HepG2 (cell line): ENCODE data around the gene SLC22A5. TPM values are rescaled to one million over a fixed set of nuclear protein-coding genes. Genes with fewer than 3 reads are reported as not detected.

Source experiments
- ATAC-seq: fragments of 200-7000 bp; cut with Tn5 transposase; 3 replicates; pipeline ENCODE4 v1.9.1; 2020; ENCODE audit warnings: mild to moderate bottlenecking, moderate library complexity
- BruUV-seq: library from RNA; stranded (reverse); fragments of 400-500 nt; replicated peaks from 2 replicates; lab custom pipeline; 2021; lab: Mats Ljungman, UMichigan
- CTCF ChIA-PET: fragments of 300-600 bp; formaldehyde crosslinking; extraction: SDS; loops from one replicate; lab custom pipeline; 2021; ENCODE audit warnings: low total read pairs, inconsistent platforms, low intra/inter-chr PET ratio; lab: Yijun Ruan, JAX
- POLR2A ChIA-PET: fragments of 350-600 bp; sonication (Branson Sonifier 250); formaldehyde crosslinking; loops from one replicate; lab custom pipeline; 2020; ENCODE audit warnings: antibody characterized with exemption, inconsistent platforms; lab: Yijun Ruan, JAX
- DNase-seq: peaks from one replicate; pipeline ENCODE4 v3.0.0-alpha.2; 2015; ENCODE audit warnings: low spot score
- FAIRE-seq: peaks from 3 replicates; lab custom pipeline; 2011; peaks lifted over from hg19 to GRCh38; lab: Jason Lieb, UNC
- H2AFZ ChIP-seq: one replicate; pipeline ENCODE4 v1.6.1; 2011; ENCODE audit warnings: low read length, inconsistent platforms
- H3K27ac ChIP-seq: fragments of 300-600 bp; 3 replicates; pipeline ENCODE4 v1.8.0; 2011; ENCODE audit warnings: mixed run types, mild to moderate bottlenecking, mixed read lengths, low read length, inconsistent platforms; ENCODE audit not compliant: insufficient read depth; ENCODE audit errors: extremely low read length
- H3K27me3 ChIP-seq, 2 experiments: fragments of 200-600 bp in 1 of 2; 2 replicates in 1 of 2; 3 replicates in 1 of 2; pipeline versions ENCODE4 v1.6.0 to v1.8.0; 2011; ENCODE audit warnings: low read length in 2 of 2, mild to moderate bottlenecking in 2 of 2, moderate library complexity in 2 of 2, inconsistent platforms in 1 of 2; ENCODE audit not compliant: insufficient read depth in 2 of 2, control insufficient read depth in 1 of 2
- H3K36me3 ChIP-seq, 2 experiments: fragments of 200-600 bp in 1 of 2; replicated peaks in 1 of 2; 2 replicates in 1 of 2; 3 replicates in 1 of 2; pipeline versions ENCODE4 v1.5.1 to v1.8.0; 2011; ENCODE audit warnings: low read length in 2 of 2, inconsistent platforms in 1 of 2; ENCODE audit not compliant: insufficient read depth in 2 of 2, control insufficient read depth in 1 of 2
- H3K4me1 ChIP-seq: 2 replicates; pipeline ENCODE4 v1.5.1; 2012; ENCODE audit warnings: low read length, inconsistent platforms; ENCODE audit not compliant: insufficient read depth
- H3K4me2 ChIP-seq: 2 replicates; pipeline ENCODE4 v1.6.0; 2011; ENCODE audit warnings: low read depth, low read length, inconsistent platforms
- H3K4me3 ChIP-seq, 3 experiments: fragments of 200-600 bp in 1 of 3; sonication (generic), shearing (Covaris generic) in 1 of 3; replicated peaks in 1 of 3; 2 replicates each; pipeline ENCODE4 v1.5.1; 2011 to 2016; ENCODE audit warnings: low read length in 3 of 3, inconsistent platforms in 2 of 3, low read depth in 2 of 3, mild to moderate bottlenecking in 2 of 3, control low read depth in 1 of 3, mixed read lengths in 1 of 3; ENCODE audit not compliant: insufficient read depth in 1 of 3
- H3K79me2 ChIP-seq: one replicate; pipeline ENCODE4 v1.6.1; 2011; ENCODE audit warnings: low read length, inconsistent platforms; ENCODE audit not compliant: insufficient read depth
- H3K9ac ChIP-seq: 2 replicates; pipeline ENCODE4 v1.6.0; 2011; ENCODE audit warnings: mild to moderate bottlenecking, low read depth, low read length, inconsistent platforms; ENCODE audit not compliant: insufficient read depth
- H3K9me3 ChIP-seq: 2 replicates; pipeline ENCODE4 v1.5.1; 2012; ENCODE audit warnings: mild to moderate bottlenecking, low read length
- H4K20me1 ChIP-seq: 2 replicates; pipeline ENCODE4 v1.6.0; 2011; ENCODE audit warnings: inconsistent platforms, mild to moderate bottlenecking, low read length, moderate library complexity; ENCODE audit not compliant: insufficient read depth
- ZFY ChIP-seq: sonication (generic); formaldehyde crosslinking; IDR thresholded peaks from 2 replicates; pipeline ENCODE4 v1.4.0; 2020; ENCODE audit warnings: missing genetic modification reagents
- ZNF260 ChIP-seq: sonication (generic); formaldehyde crosslinking; IDR thresholded peaks from 2 replicates; pipeline ENCODE4 v1.4.0; 2020; ENCODE audit warnings: missing genetic modification reagents, low read depth, mild to moderate bottlenecking, borderline replicate concordance
- ZNF33A ChIP-seq: sonication (generic); formaldehyde crosslinking; IDR thresholded peaks from 2 replicates; pipeline ENCODE4 v1.5.1; 2020; ENCODE audit warnings: missing genetic modification reagents, mild to moderate bottlenecking, moderate library complexity, borderline replicate concordance
- ZNF570 ChIP-seq: sonication (generic); formaldehyde crosslinking; IDR thresholded peaks from 2 replicates; pipeline ENCODE4 v1.4.0; 2020; ENCODE audit warnings: mild to moderate bottlenecking, missing genetic modification reagents, borderline replicate concordance
- ZNF615 ChIP-seq: sonication (generic); formaldehyde crosslinking; IDR thresholded peaks from 2 replicates; pipeline ENCODE4 v1.5.0; 2020; ENCODE audit warnings: mild to moderate bottlenecking, missing genetic modification reagents, borderline replicate concordance
- WGBS: methylation state at CpG from one replicate; pipeline ENCODE4 v1.1.6; 2017; ENCODE audit warnings: low lambda C conversion rate; 5-methylcytosine and 5-hydroxymethylcytosine counted together
- in situ Hi-C: cut with HindIII; loops from 2 replicates; pipeline ENCODE4 v1.10.0; 2017; ENCODE audit warnings: low pct_unique_long_range_greater_than_20kb; ENCODE audit not compliant: extremely low pct_ligation_motif_present
- intact Hi-C: fragments of 100-400 bp; cut with micrococcal nuclease; formaldehyde crosslinking; loops from one replicate; pipeline ENCODE4 v1.10.0; 2022; ENCODE audit not compliant: unreplicated experiment
- polyA plus RNA-seq, 8 experiments: library from polyadenylated mRNA; depleted of rRNA in 3 of 8; stranded (reverse) in 7 of 8; unstranded in 1 of 8; fragments of >200 nt; fragmentation: Illumina TruSeq in 4 of 8; extraction: Trizol in 4 of 8; gene quantifications; 2 replicates each; pipeline versions ENCODE4 v1.2.1 to v1.2.3, GENCODE V29; 2011 to 2016; ENCODE audit warnings: low read depth in 4 of 8, missing spikeins in 1 of 8, mixed read lengths in 1 of 8; ENCODE audit not compliant: insufficient read depth in 1 of 8
- total RNA-seq, 5 experiments: library from RNA; depleted of rRNA; stranded (reverse); fragments of >200 nt; fragmentation: Illumina TruSeq; extraction: Trizol; gene quantifications; 2 replicates each; pipeline ENCODE4 v1.2.3, GENCODE V29; 2016; ENCODE audit warnings: low read depth in 1 of 5
- TF ChIP-seq, protein P1 (sequence below): sonication (generic); formaldehyde crosslinking; IDR thresholded peaks from 2 replicates; pipeline ENCODE4 v1.4.0; 2020; ENCODE audit warnings: missing genetic modification reagents

Gene SLC22A5
- total and polyA plus RNA-seq, 2 of the 13 experiments (the other 11 are each of a cell fraction or from before 2014, with no cell fraction given) = 7.1 to 15.1 TPM

DNA sequence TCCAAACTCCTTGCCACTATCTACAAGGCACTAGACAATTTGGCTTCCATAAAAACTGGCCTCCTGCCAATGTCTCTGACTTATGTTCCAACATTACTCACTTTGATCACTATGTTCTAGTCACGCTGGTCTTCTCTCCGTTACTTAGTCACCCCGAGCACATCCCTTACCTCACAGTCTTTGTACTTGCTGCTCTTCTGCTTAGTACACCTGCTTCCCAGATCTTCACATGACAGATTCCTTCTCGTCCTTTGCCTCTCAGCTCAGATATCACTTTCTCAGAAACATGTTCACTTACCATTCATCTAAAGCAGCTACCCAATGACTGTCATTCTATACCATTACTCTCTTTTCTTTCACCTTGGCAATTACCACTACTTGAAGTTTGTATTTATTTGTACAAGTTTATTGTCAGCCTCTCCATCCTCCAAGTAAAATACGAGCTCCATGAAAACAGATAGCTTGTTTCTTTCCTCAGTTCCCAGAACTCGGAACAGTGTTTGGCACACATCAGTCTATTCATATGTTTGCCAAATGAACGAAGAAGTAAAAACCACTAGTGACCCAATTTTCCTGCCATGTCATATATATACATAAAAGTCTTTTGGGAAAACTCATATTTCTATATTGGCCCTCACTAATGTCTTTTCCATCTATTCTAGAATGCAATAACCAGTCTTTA, 5.9 kb upstream of the SLC22A5 start:
- Histone ChIP-seq H2AFZ (no peak overlapping the region), H3K27me3 (no peaks in the 10 kb centered on the region), H4K20me1 (no peaks in the 10 kb centered on the region), H3K9me3 (no peaks in the 10 kb centered on the region), H3K27ac (no peak overlapping the region), H3K79me2 (no peaks in the 10 kb centered on the region), H3K4me2 (no peak overlapping the region), H3K36me3 (no peaks in the 10 kb centered on the region; a peak in 1 of 5 replicates), H3K9ac (no peak overlapping the region), H3K4me3 (no peak overlapping the region), H3K4me1 (no peaks in the 10 kb centered on the region)
- 92% methylated on average over 7 of the region's 7 CpGs for WGBS
- ATAC-seq = no peak
- POLR2A ChIA-PET = no interaction called here
- intact Hi-C loops (no loop called here), in situ Hi-C loops (no loop called here)
- FAIRE-seq = no peak
- TF ChIP-seq ZNF260 (CRISPR knock-in tag) = no peak
- TF ChIP-seq, protein P1, sequence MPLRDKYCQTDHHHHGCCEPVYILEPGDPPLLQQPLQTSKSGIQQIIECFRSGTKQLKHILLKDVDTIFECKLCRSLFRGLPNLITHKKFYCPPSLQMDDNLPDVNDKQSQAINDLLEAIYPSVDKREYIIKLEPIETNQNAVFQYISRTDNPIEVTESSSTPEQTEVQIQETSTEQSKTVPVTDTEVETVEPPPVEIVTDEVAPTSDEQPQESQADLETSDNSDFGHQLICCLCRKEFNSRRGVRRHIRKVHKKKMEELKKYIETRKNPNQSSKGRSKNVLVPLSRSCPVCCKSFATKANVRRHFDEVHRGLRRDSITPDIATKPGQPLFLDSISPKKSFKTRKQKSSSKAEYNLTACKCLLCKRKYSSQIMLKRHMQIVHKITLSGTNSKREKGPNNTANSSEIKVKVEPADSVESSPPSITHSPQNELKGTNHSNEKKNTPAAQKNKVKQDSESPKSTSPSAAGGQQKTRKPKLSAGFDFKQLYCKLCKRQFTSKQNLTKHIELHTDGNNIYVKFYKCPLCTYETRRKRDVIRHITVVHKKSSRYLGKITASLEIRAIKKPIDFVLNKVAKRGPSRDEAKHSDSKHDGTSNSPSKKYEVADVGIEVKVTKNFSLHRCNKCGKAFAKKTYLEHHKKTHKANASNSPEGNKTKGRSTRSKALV = no peak
- TF ChIP-seq ZFY (CRISPR knock-in tag) = no peak
- no peak for TF ChIP-seq ZNF570 (CRISPR knock-in tag)
- no peak for TF ChIP-seq ZNF615 (CRISPR knock-in tag)
- TF ChIP-seq ZNF33A (CRISPR knock-in tag) = no peak
- BruUV-seq = no TSS peak
- DNase-seq = no peak
- CTCF ChIA-PET = no interaction called here
